ENCODE measurements around the gene FBXL19. TPM values are rescaled to one million over a fixed set of nuclear protein-coding genes. Genes with fewer than 3 reads are reported as not detected.

The FBXL19 gene
- total and polyA plus RNA-seq, 2 of the 13 experiments (the other 11 are each of a cell fraction or from before 2014, with no cell fraction given), result 6.0 to 13.7 TPM

GRCh38 chr16:30902029-30902972 lies 21.1 kb upstream of the FBXL19 start (continued):
- no peak; the same call in 1 of the 2 replicates for TF ChIP-seq ETV6 (CRISPR knock-in tag; conservative IDR thresholded peaks at IDR 0.05)
- no peak; the same call in 1 of the 2 replicates for TF ChIP-seq TAF1 (CRISPR knock-in tag; IDR thresholded peaks at IDR 0.05)
- TF ChIP-seq ZNF12 (CRISPR knock-in tag; IDR thresholded peaks at IDR 0.05), result no peak
- TF ChIP-seq ZMYM3 (CRISPR knock-in tag; IDR thresholded peaks at IDR 0.05), result no peak; the same call in 1 of the 2 replicates
- TF ChIP-seq, protein P1, sequence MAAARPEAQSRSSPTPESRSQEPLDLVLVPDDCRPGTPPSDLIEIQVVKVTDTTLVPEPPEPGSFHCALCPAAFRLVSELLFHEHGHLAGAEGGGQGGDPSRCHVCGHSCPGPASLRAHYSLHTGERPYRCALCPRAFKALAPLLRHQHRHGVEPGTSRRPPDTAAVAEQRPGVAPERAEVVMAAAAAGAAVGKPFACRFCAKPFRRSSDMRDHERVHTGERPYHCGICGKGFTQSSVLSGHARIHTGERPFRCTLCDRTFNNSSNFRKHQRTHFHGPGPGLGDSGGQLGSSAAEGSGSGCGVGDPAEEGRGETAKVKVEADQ (CRISPR knock-in tag; IDR thresholded peaks at IDR 0.05; ENCODE audit: borderline replicate concordance), result no peak
- TF ChIP-seq PRDM10 (CRISPR knock-in tag; IDR thresholded peaks at IDR 0.05; ENCODE audit: low read depth), result no peak
- no peak for TF ChIP-seq ZNF644 (CRISPR knock-in tag; IDR thresholded peaks at IDR 0.05; ENCODE audit: low read depth)
- peak; percentile 91 for TF ChIP-seq ZFY (CRISPR knock-in tag; IDR thresholded peaks at IDR 0.05)
- TF ChIP-seq BRD4 (CRISPR knock-in tag; IDR thresholded peaks at IDR 0.05), result peak; percentile 71; the same call in 1 of the 2 replicates
- TF ChIP-seq PLSCR1 (CRISPR knock-in tag; IDR thresholded peaks at IDR 0.05; ENCODE audit: borderline replicate concordance), result no peak
- no peak for TF ChIP-seq ATRX (CRISPR knock-in tag; IDR thresholded peaks at IDR 0.05; ENCODE audit: borderline replicate concordance)
- TF ChIP-seq ZNF230 (CRISPR knock-in tag; IDR thresholded peaks at IDR 0.05), result no peak
- TF ChIP-seq ZNF770 (CRISPR knock-in tag; IDR thresholded peaks at IDR 0.05), result peak; percentile 67; the same call in 1 of the 2 replicates
- no peak for TF ChIP-seq MYPOP (CRISPR knock-in tag; IDR thresholded peaks at IDR 0.05)
- no peak for TF ChIP-seq ZNF101 (CRISPR knock-in tag; IDR thresholded peaks at IDR 0.05; ENCODE audit: borderline replicate concordance, low read depth)
- TF ChIP-seq U2AF2 (IDR thresholded peaks at IDR 0.05; ENCODE audit: low read depth, low read length), result no peak
- TF ChIP-seq, protein P2, sequence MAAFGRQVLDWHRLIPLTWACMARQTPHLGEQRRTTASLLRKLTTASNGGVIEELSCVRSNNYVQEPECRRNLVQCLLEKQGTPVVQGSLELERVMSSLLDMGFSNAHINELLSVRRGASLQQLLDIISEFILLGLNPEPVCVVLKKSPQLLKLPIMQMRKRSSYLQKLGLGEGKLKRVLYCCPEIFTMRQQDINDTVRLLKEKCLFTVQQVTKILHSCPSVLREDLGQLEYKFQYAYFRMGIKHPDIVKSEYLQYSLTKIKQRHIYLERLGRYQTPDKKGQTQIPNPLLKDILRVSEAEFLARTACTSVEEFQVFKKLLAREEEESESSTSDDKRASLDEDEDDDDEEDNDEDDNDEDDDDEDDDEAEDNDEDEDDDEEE (CRISPR knock-in tag; IDR thresholded peaks at IDR 0.05), result no peak

All from HepG2 (cell line).